Ovary (tissue), 3 donors: ENCODE measurements around the gene CD99L2.

Experiments used
- POLR2A ChIP-seq: fragments of 450-650 bp; IDR thresholded peaks from one replicate; pipeline ENCODE4 v1.6.1; 2017; ENCODE audit warnings: antibody characterized with exemption, mild to moderate bottlenecking, moderate library complexity
- TF ChIP-seq, protein P1 (sequence below), 3 donors: fragments of 450-650 bp in 2 of 3; fragments of 200-600 bp in 1 of 3; IDR thresholded peaks; one replicate each; pipeline versions ENCODE4 v1.5.1 to v1.8.0; 2016 to 2022; ENCODE audit warnings: antibody characterized with exemption in 3 of 3, mild to moderate bottlenecking in 1 of 3
- donor health status: DM: no; HTN: no; CAD: no.

DNA sequence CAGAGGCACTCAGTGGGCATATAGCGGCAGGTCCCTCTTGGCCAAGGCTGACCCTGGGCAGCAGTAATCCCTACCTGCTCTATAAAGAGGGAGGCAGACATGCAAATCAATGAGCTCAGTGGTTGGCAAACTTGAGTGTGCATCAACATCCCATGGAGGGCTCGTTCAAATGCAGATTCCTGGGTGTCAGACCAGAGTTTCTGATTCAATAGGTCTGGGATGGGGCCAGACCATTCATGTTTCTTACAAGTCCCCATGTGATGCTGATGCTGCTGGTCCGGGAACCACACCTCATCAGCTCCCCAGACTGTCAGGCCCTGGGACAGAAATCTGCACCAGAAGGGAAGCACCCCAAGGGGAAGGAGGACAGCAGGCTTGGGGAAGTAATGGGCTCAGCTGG is 45.8 kb upstream of the CD99L2 start:
- TF ChIP-seq, protein P1, sequence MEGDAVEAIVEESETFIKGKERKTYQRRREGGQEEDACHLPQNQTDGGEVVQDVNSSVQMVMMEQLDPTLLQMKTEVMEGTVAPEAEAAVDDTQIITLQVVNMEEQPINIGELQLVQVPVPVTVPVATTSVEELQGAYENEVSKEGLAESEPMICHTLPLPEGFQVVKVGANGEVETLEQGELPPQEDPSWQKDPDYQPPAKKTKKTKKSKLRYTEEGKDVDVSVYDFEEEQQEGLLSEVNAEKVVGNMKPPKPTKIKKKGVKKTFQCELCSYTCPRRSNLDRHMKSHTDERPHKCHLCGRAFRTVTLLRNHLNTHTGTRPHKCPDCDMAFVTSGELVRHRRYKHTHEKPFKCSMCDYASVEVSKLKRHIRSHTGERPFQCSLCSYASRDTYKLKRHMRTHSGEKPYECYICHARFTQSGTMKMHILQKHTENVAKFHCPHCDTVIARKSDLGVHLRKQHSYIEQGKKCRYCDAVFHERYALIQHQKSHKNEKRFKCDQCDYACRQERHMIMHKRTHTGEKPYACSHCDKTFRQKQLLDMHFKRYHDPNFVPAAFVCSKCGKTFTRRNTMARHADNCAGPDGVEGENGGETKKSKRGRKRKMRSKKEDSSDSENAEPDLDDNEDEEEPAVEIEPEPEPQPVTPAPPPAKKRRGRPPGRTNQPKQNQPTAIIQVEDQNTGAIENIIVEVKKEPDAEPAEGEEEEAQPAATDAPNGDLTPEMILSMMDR (IDR thresholded peaks at IDR 0.05), result no peak
- no peak for TF ChIP-seq POLR2A
